NCI-H1105 (cell line): ENCODE measurements around the gene EPHB4.
"Not testable (repeated sequence)": the region's sequence is repeated elsewhere in the genome, so short reads cannot be mapped to it uniquely, and the experiment has no call there.

Source experiments
- DNase-seq: peaks from one replicate; lab custom pipeline; 2025; lab: John Stamatoyannopoulos, UW

Gene EPHB4

GRCh38 chr7:100827330-100828226, at the start of gene EPHB4:
EPHB4 (minus strand) TSS chr7:100827523; CDS start chr7:100827030, 493 bp downstream.
- DNase-seq, result peak; percentile 50

GRCh38 chr7:100875356-100875751, 48.0 kb upstream of the EPHB4 start:
- no peak for DNase-seq

- peak; percentile 99 for DNase-seq
These were observed 47.4 kb upstream of the EPHB4 start, which contains the start of gene SRRT for GRCh38 chr7:100874577-100875355. SRRT (plus strand) TSS chr7:100875103; CDS start chr7:100875591, 488 bp downstream.

- DNase-seq, result no peak
These were observed 46.9 kb upstream of the EPHB4 start for GRCh38 chr7:100874300-100874576.

GRCh38 chr7:100873599-100874299, 46.4 kb upstream of the EPHB4 start:
- no peak for DNase-seq

GRCh38 chr7:100867776-100868485, 40.6 kb upstream of the EPHB4 start:
- DNase-seq, result no peak

- no peak for DNase-seq
These were observed 39.9 kb upstream of the EPHB4 start, which contains the start of gene TRIP6 for GRCh38 chr7:100867040-100867775. TRIP6 (plus strand) TSS chr7:100867387; CDS start chr7:100867498, 111 bp downstream.

- DNase-seq, result no peak
These were observed 39.4 kb upstream of the EPHB4 start for GRCh38 chr7:100866729-100867039.

GRCh38 chr7:100865938-100866728, 38.8 kb upstream of the EPHB4 start:
- DNase-seq, result peak; percentile 77

- DNase-seq, result peak; percentile 72
These were observed 38.1 kb upstream of the EPHB4 start for GRCh38 chr7:100865372-100865911.

GRCh38 chr7:100864263-100864845, 37.0 kb upstream of the EPHB4 start:
- DNase-seq, result no peak

GRCh38 chr7:100863406-100863950, 36.2 kb upstream of the EPHB4 start:
- no peak for DNase-seq

- no peak for DNase-seq
These were observed 34.3 kb upstream of the EPHB4 start for GRCh38 chr7:100861616-100861985.

GRCh38 chr7:100860702-100861615, 33.6 kb upstream of the EPHB4 start:
- DNase-seq, result no peak

GRCh38 chr7:100859856-100860255, 32.5 kb upstream of the EPHB4 start:
- DNase-seq, result no peak

GRCh38 chr7:100856871-100857282, 29.6 kb upstream of the EPHB4 start:
- no peak for DNase-seq

- no peak for DNase-seq
These were observed 28.2 kb upstream of the EPHB4 start for GRCh38 chr7:100855515-100855914.

- DNase-seq, result not testable (repeated sequence)
These were observed 27.6 kb upstream of the EPHB4 start for GRCh38 chr7:100854899-100855298.
